Non-pigmented ciliary epithelial cell (primary cell): ENCODE results near the gene DUSP1.
"Not testable (repeated sequence)": the region's sequence is repeated elsewhere in the genome, so short reads cannot be mapped to it uniquely, and the experiment has no call there.

Source experiments
- DNase-seq: peaks from one replicate; pipeline ENCODE4 v3.0.0-alpha.2; 2010; ENCODE audit warnings: low read depth

The DUSP1 gene, protein sequence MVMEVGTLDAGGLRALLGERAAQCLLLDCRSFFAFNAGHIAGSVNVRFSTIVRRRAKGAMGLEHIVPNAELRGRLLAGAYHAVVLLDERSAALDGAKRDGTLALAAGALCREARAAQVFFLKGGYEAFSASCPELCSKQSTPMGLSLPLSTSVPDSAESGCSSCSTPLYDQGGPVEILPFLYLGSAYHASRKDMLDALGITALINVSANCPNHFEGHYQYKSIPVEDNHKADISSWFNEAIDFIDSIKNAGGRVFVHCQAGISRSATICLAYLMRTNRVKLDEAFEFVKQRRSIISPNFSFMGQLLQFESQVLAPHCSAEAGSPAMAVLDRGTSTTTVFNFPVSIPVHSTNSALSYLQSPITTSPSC

GRCh38 chr5:172770675-172771438 is at the start of gene DUSP1:
Gene DUSP1 (minus strand): TSS chr5:172771195. CDS start chr5:172770952, 243 bp downstream.
- no peak for DNase-seq

GRCh38 chr5:172820046-172820767 is 49.2 kb upstream of the DUSP1 start:
- DNase-seq = no peak

- no peak for DNase-seq
Observed at GRCh38 chr5:172819569-172819968, 48.6 kb upstream of the DUSP1 start.

GRCh38 chr5:172818081-172818480 is 47.1 kb upstream of the DUSP1 start:
- no peak for DNase-seq

- DNase-seq = no peak
Observed at GRCh38 chr5:172817664-172818063, 46.7 kb upstream of the DUSP1 start.

- DNase-seq = peak; percentile 62
Observed at GRCh38 chr5:172816925-172817562, 46.0 kb upstream of the DUSP1 start.

DNA sequence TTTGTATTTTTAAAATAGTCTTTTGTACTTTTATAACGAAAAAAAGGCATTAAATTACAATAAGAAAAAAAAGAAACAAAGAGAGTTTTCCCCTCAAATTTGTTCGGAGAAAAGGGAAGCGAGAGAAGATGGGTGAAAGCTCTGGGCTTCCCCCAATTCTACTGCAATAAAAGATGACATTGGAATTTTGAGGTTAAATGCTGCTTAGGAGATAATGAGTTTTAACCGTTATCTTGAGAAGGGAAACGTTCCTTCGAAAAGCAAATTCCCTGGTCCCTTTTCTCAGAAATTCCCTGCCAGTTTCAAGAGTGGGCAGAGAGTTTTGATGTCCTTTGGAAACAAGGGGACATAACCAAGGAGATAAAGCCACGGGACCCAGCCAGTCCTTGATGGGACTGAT is 44.6 kb upstream of the DUSP1 start:
- no peak for DNase-seq

GRCh38 chr5:172810996-172811395 is 40.0 kb upstream of the DUSP1 start:
- not testable (repeated sequence) for DNase-seq

DNA sequence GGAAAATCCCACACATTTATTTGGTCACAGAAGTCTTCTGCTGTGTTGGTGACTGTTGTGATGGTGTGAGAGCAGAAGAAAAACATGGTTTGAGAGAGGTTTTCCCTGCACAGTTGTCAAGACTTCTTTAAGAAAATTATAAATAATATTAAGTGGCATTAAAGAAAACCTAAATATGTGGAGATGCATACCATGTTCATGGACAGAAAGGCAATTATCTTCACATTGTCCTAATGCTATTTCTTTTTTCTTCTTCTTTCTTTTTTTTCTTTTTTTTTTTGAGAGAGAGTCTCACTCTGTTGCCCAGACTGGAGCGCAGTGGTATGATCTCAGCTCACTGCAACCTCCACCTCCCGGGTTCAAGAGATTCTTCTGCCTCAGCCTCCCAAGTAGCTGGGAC is 38.8 kb upstream of the DUSP1 start:
- no peak for DNase-seq

- DNase-seq = no peak
Observed at GRCh38 chr5:172807766-172808311, 36.8 kb upstream of the DUSP1 start.

- peak; percentile 65 for DNase-seq
Observed at GRCh38 chr5:172806897-172807672, 36.1 kb upstream of the DUSP1 start.

- DNase-seq = no peak
Observed at GRCh38 chr5:172805736-172806255, 34.8 kb upstream of the DUSP1 start.

DNA sequence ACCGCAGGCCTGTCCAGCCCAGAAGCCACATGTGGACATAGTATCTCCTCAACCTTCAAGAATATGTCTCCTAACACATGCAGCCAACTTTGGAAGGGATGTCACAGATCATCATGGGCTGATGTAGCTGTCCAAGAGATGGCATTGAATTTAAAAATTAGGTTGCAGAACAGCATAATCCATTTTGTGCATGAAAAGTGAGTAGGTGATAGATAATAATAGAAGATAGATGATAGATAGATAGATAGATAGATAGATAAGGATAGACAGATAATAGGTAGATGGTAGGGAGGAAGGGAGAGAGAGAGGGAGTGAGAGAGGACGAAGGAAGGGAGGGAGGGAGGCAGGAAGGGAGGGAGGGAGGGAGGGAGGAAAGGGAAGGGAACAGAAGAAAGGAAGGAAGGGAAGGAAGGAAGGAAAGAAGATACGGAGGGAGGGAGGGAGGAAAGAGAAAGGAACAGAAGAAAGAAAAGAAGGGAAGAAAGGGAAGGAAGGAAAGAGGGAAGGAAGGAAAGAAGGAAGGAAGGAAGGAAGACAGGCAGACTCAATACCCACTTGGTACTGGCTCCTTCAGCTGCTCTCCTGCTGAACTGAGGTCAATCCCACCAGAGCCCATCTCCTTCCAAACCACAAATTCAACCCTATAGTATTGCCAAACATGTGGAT is 34.2 kb upstream of the DUSP1 start:
- DNase-seq = no peak

DNA sequence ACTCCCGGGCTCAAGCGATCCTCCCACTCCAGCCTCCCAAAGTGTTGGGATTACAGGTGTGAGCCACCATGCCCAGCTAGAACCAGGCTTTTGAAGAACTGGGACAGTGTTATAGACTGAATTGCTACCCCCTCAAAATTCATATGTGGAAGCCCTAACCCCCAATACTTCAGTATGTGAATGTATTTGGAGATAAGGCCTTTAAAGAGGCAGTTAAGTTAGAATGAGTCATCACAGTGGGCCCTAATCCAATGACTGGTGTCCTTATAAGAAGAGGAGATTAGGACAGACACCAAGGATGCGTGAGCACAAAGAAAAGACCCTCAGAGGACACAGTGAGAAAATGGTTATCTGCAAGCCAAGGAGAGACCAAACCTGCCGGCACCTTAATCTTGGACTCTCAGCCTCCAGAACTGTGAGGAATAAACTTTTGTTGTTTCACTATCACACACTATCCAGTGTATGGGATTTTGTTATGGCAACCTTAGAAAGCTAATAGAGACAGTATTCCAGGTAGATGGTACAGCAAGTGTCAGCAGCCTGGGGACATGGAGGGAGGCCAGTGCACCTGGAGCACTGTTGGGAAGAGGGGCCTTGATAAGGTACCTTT is 31.7 kb upstream of the DUSP1 start:
- DNase-seq = no peak

GRCh38 chr5:172802112-172802511 is 31.1 kb upstream of the DUSP1 start:
- no peak for DNase-seq

DNA sequence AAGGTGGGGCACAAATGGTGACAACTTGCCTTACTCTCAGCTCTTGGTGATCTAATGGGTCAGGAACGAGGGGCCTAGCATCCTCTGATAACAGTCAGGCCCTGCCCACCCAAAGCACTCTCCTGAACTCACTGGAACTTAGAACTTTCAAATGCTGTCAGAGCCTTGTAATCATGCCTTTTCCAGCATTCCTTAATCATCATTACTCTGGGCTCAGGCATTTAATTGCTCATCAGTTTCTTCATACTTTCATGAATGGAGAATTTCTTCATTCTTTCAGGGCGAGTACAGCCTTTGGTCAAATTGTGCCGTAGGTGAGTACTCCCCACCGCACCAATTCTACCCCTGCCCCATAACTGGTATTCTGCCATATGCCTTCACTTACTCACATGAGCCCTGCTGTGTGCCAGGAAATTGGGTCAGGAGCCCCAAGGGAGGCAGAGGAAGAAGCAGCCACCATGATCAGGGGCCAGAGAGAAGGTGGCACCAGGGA is 30.2 kb upstream of the DUSP1 start:
- peak; percentile 91 for DNase-seq

- DNase-seq = peak; percentile 83
Observed at GRCh38 chr5:172800088-172800551, 29.1 kb upstream of the DUSP1 start.

GRCh38 chr5:172799416-172799815 is 28.4 kb upstream of the DUSP1 start:
- DNase-seq = no peak

DNA sequence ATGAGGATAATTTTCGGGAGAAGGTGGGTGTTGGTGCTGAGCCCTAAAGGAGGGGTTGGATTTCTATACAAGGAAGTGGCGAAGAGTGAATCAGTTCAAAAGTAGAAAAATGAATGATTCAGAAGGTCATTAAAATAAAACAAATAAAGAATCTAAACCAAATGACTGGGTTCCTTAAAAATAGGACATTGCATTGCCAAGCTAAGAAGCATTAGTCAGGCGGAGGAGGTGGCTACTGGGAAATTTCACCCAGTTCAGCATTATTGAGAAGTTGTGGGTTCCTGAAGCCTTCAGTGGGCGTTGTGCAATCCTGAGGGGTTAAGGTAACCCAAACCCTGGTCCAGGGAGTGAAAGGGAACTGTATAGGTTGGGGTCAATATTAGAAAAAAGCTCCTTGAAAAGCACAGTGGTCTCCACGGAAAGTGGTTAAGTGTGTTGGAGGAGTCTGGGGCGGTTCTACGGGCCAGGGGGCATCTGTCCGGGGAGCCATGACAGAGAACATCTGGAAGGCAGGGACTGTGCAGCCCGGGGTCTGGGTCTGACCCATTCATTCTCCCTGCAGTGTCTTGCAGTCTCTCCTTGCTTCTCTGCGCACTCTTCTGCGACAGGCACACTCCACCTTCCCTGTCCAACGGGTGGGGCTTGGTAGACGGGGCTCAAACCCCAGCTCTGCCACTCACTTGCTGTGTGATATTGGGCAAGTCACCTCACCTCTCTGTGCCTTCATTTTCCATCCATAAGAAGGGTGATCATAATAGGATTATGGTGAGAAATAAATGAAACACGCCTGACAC is 27.6 kb upstream of the DUSP1 start:
- peak; percentile 84 for DNase-seq
